GM18519 (cell line): ENCODE data around the gene SBSN.

Source experiments
- ATAC-seq: cut with Tn5 transposase; IDR thresholded peaks from one replicate; pipeline ENCODE4 v1.9.1; 2021; ENCODE audit warnings: mild to moderate bottlenecking, moderate library complexity; ENCODE audit not compliant: unreplicated experiment, low FRiP score

Gene SBSN

GRCh38 chr19:35555301-35556005 is 27.3 kb upstream of the SBSN start:
- no peak for ATAC-seq

- ATAC-seq = no peak
These were observed 26.0 kb upstream of the SBSN start for GRCh38 chr19:35554076-35554475.

DNA sequence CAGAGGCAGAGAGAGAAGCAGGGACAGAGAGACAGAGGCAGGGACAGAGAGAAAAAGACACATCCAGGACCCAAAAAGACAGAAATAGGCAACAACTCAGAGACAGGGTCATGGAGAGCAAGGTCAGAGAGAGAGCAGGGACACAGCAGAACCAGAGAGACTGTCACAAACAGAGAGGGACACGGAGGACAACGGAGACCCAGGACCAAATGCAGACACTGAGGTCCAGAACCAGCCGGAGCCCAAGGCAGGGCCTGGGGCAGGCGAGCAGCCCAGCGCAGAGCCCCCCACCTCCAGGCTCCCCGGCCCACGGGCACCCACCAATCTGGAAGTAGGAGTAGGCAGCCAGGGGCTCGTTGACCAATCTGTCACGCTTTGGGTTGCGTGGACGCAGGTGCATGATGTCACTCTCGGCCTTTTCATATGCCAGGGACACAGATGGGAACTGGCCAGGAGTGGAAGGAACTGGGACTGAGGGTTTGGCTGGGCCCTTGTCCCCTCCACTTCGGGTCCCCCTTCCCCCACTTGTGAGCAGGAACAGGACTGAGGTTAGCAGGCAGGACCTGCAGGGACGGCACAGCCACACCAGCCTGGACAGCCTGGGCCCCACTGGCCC is 25.4 kb upstream of the SBSN start:
- ATAC-seq = no peak

- ATAC-seq = no peak
These were observed 24.6 kb upstream of the SBSN start for GRCh38 chr19:35552534-35553384.

DNA sequence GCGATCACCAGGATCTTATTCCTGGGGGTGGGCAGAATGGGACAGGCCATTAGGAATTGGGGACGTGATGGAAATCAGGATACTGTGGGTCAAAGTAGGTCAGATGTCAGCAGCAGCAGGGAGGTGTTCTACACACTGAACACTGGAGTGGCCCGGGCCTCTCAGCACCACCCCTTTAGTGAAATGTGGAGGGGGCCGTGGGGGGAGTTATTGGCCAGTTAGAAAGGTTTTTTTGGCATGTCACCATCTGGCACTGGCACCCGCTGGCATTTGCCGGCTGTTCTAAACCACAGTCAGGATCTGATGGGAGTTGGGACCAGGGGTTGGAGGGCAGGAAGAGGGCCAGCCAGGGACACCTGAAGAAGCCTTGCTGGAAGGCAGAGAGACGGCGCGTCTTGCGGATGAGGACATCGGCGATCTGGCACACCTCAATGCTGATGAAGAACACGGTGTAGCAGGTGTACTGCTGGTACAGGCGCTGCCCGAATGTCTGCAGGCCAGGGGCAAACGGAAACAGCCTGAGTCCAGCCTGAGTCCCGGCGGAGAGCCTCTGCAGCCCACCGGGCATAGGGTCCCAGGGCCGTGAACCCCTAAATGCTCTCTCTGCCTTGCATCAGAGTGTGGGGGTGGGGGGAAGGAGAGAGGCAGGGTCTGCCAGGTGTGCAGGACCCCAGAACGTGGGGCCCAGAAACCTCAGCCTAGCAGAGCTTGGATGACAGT is 23.1 kb upstream of the SBSN start:
- ATAC-seq = no peak

DNA sequence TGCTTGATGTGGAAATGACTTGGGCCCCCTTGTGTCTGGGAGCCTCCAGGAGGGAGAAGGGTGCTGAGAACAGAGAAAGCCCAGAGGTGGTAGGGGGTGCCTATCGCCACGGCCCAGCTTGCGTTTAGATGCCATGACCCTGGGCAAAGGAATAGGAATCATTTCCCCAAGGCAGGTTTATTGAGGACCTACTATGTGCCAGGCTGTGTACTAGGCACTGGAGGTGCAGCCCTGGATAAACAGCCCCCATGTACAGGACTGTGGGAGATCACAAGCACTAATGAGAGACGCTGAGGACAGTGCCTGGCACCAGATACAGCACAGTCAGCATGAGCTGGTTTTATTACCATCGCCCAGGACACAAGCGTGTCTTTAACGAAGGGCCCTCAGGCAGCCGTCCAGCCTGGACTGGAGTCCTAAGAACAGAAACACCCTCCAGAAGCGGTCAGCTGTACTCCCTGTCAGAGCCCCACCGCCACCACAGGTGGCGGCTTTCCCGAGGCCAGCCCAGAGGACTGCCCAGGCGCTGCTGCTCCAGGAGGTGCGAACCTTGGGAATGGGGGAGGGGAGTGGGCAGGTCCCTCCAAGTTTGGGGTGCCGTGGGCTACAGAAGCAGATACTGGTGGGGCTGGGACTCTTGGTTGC is 21.9 kb upstream of the SBSN start:
- ATAC-seq = no peak

DNA sequence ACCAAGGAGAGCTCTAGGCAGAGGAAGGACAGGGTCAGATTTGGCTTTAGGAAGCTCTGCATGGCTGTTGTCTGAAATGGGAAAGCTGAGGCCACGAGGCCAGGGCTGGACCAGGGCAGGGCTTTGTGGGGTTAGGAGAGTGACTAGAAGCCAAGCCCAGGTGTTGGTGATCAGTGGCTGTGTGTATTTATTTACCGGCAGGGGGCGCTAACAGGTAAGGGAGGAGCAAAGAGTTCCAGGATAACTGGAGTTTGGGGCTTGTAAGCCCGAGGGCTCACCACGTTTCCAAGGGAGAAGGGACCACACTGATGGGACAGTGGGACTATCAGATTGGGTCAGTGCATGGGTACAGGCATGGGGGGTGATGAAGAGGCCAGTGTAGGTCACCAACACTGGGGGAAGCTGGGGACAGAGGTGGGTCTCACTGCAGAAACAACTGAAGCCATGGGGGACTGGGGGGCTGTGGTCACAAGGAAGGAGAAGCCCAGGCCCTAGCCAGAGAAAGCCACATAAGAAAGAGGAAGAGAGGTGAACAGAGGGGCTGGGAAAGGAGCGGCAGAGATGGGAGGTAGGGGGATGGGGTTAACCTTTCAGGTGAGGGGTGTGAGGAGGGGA is 21.2 kb upstream of the SBSN start:
- no peak for ATAC-seq

- ATAC-seq = no peak
These were observed 18.4 kb upstream of the SBSN start for GRCh38 chr19:35546532-35546931.

GRCh38 chr19:35545855-35546381 is 17.8 kb upstream of the SBSN start:
- ATAC-seq = no peak

- ATAC-seq = peak; percentile 71
These were observed 17.1 kb upstream of the SBSN start, which contains the start of gene TMEM147 for GRCh38 chr19:35545001-35545854. Gene TMEM147, plus strand, starts transcription at chr19:35545626. Its CDS starts 114 bp downstream, at chr19:35545740.

GRCh38 chr19:35544110-35544802 is 16.1 kb upstream of the SBSN start:
- ATAC-seq = no peak

DNA sequence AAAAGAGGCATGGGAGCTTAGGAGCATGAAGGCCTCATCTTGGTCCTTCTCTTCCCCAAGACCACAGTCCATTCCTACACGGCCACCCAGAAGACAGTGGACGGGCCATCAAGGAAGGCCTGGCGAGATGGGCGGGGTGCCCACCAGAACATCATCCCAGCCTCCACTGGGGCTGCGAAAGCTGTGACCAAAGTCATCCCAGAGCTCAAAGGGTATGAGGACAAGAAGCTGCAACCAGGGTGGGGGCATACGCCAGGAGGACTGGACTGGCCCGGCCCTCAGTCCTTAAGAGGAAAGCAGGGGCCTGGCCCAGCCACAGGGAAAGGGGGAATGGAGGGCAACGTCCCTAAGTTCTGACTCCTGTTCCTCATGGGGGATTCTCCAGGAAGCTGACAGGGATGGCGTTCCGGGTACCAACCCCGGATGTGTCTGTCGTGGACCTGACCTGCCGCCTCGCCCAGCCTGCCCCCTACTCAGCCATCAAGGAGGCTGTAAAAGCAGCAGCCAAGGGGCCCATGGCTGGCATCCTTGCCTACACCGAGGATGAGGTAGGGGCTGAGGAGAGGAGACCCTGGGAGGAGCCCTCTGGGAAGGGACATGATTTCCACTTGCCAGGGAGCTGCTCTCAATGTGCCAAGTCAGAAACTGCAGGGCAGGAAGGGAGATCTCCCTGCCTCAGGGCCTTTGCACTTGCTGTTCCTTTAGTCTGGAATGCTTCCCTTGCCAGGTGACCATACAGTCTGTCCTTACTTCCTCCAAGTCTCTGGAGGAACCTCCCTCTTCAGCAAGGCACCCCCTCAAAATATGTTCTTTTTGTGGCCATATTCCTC is 15.4 kb upstream of the SBSN start:
- ATAC-seq = no peak

DNA sequence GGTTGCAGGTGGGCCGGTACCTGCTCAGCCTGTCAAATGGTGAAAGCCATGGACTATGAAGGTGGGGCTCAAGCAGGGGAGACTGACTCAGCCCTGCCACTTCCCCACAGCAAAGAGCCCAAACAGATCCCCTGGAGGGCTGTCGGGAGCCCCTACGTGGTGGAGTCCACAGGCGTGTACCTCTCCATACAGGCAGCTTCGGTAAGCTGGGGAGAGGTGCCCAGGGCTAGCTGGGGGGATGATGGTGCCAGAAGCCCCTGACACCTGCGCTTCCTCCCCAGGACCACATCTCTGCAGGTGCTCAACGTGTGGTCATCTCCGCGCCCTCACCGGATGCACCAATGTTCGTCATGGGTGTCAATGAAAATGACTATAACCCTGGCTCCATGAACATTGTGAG is 14.1 kb upstream of the SBSN start:
- no peak for ATAC-seq

- no peak for ATAC-seq
These were observed 12.3 kb upstream of the SBSN start for GRCh38 chr19:35540356-35540927.

DNA sequence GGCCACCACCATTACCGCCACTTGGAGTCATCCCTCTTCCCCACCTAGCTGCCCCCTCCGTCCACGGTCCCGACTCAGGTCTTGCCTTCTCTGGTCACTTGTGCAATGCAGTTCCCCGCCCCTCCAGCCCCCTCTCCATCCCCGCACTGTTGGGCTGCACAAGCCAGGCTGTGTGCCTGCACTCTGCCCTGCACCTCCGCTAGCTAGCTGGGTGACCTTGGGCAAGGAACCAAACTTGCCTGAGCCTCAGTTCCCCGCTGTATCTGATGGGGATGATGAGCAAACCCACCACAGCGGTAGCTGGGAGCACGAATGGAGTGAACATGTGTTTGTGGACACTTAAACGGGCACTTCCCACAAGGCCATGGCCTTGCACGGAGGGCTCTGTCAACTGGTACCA is 11.7 kb upstream of the SBSN start:
- ATAC-seq = no peak

DNA sequence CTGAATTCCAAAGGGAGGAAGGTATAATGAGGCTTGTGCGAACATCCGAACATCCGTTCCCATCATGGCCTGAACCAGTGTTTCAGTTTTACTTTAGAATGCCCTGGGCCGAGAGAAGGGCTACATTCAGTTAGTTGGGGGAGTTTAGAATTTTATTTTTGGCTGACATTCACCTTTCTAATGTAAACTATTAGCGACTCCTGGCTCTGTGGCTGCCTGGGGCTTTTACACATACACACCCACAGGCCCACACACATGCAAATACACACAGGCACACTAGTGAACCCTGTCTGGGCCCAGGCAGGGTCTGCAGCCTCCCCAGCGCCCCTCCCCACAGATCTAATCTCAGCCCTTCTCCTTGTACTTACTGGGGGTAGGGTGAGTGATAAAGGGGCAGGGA is 11.2 kb upstream of the SBSN start:
- no peak for ATAC-seq
